Smooth muscle cell (in vitro differentiated cells): ENCODE results near the gene CBR4. TPM values are rescaled to one million over a fixed set of nuclear protein-coding genes. Genes with fewer than 3 reads are reported as not detected.
A peak's percentile ranks its signal among the peaks of the same experiment; 100 is the strongest.

ENCODE experiments used
- DNase-seq: peaks from one replicate; lab custom pipeline; 2025; ENCODE audit not compliant: unreplicated experiment; lab: John Stamatoyannopoulos, UW
- H2AFZ ChIP-seq: fragments of 200-600 bp; sonication (generic); 2 replicates; pipeline ENCODE4 v1.6.0; 2016; ENCODE audit warnings: antibody characterized with exemption, low read depth, mild to moderate bottlenecking
- H3F3A ChIP-seq: fragments of 200-600 bp; sonication (generic); 2 replicates; pipeline ENCODE4 v1.6.0; 2017; ENCODE audit warnings: antibody characterized with exemption, low read depth
- H3K27ac ChIP-seq: fragments of 200-600 bp; sonication (generic); 2 replicates; pipeline ENCODE4 v1.5.1; 2016; ENCODE audit warnings: low read depth, mild to moderate bottlenecking
- H3K27me3 ChIP-seq: fragments of 200-600 bp; sonication (generic); 2 replicates; pipeline ENCODE4 v1.6.1; 2016; ENCODE audit warnings: low read depth, mild to moderate bottlenecking
- H3K36me3 ChIP-seq: fragments of 200-600 bp; sonication (generic); 2 replicates; pipeline ENCODE4 v1.5.1; 2016; ENCODE audit warnings: low read depth
- H3K4me1 ChIP-seq: fragments of 200-600 bp; sonication (generic); 2 replicates; pipeline ENCODE4 v1.5.1; 2016; ENCODE audit warnings: low read depth
- H3K4me2 ChIP-seq: fragments of 200-600 bp; sonication (generic); 2 replicates; pipeline ENCODE4 v1.6.0; 2016; ENCODE audit warnings: mild to moderate bottlenecking
- H3K4me3 ChIP-seq: fragments of 200-600 bp; sonication (generic); 2 replicates; pipeline ENCODE4 v1.5.1; 2016; ENCODE audit warnings: mild to moderate bottlenecking
- H3K79me2 ChIP-seq: fragments of 200-600 bp; sonication (generic); 2 replicates; pipeline ENCODE4 v1.6.0; 2016; ENCODE audit warnings: low read depth, mild to moderate bottlenecking
- H3K9ac ChIP-seq: fragments of 200-600 bp; sonication (generic); 2 replicates; pipeline ENCODE4 v1.6.0; 2016; ENCODE audit warnings: low read depth
- H3K9me3 ChIP-seq: fragments of 200-600 bp; sonication (generic); replicated peaks from 2 replicates; pipeline ENCODE4 v1.5.1; 2016; ENCODE audit warnings: low read depth
- H4K20me1 ChIP-seq: fragments of 200-600 bp; sonication (generic); 2 replicates; pipeline ENCODE4 v1.6.0; 2016; ENCODE audit warnings: low read depth
- WGBS: methylation state at CpG from one replicate; pipeline ENCODE4 v1.1.7; 2016; ENCODE audit warnings: low lambda C conversion rate; 5-methylcytosine and 5-hydroxymethylcytosine counted together
- polyA plus RNA-seq: library from polyadenylated mRNA; unstranded; fragments of >200 nt; fragmentation: Nextera tagmentation; extraction: Ambion mirVana; gene quantifications from 2 replicates; pipeline ENCODE4 v1.2.1, GENCODE V29; 2016
- small RNA-seq: library from RNA; depleted of rRNA; stranded (forward); fragments of <200 nt; gene quantifications from one replicate; pipeline ENCODE3, GENCODE V24; 2014
- total RNA-seq: library from RNA; depleted of rRNA; stranded (reverse); fragments of >200 nt; gene quantifications from 2 replicates; pipeline ENCODE4 v1.2.3, GENCODE V29; 2014
- TF ChIP-seq, protein P1 (sequence below): fragments of 200-600 bp; sonication (generic); IDR thresholded peaks from 2 replicates; pipeline ENCODE4 v1.5.1; 2017; ENCODE audit warnings: borderline replicate concordance, mild to moderate bottlenecking, antibody characterized with exemption; ENCODE audit not compliant: insufficient read depth, poor library complexity, severe bottlenecking

The CBR4 gene
- total and polyA plus RNA-seq, 2 experiments from 2014 or later = 7.6 to 14.5 TPM

DNA sequence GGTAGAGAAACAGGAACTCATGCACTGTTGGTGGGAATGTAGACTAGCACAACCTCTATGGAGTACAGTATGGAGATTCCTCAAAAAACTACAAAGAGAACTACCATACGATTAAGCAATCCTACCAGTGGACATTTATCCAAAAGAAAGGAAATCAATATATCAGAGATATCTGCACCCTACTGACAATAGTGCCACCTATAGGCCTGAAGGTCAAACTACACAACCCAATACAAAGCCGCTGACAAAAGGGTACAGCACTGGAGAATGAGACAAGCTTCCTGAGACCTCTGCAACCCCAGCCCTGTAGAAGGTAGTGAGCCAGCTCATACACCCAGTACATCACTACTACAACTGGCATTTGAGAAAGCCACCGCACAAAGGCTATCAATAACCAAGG lies 67.1 kb downstream of the CBR4 start:
- Histone ChIP-seq H3K9me3 (peaks cover 4% of the 10 kb centered on the region), H3K4me3 (no peak overlapping the region), H4K20me1 (no peaks in the 10 kb centered on the region), H3K27ac (no peak overlapping the region), H3K27me3 (no peaks in the 10 kb centered on the region), H3K36me3 (no peaks in the 10 kb centered on the region), H2AFZ (no peak overlapping the region), H3K79me2 (no peaks in the 10 kb centered on the region), H3F3A (no peaks in the 10 kb centered on the region), H3K9ac (no peak overlapping the region), H3K4me2 (no peak overlapping the region), H3K4me1 (no peaks in the 10 kb centered on the region)
- no peak for DNase-seq
- TF ChIP-seq, protein P1, sequence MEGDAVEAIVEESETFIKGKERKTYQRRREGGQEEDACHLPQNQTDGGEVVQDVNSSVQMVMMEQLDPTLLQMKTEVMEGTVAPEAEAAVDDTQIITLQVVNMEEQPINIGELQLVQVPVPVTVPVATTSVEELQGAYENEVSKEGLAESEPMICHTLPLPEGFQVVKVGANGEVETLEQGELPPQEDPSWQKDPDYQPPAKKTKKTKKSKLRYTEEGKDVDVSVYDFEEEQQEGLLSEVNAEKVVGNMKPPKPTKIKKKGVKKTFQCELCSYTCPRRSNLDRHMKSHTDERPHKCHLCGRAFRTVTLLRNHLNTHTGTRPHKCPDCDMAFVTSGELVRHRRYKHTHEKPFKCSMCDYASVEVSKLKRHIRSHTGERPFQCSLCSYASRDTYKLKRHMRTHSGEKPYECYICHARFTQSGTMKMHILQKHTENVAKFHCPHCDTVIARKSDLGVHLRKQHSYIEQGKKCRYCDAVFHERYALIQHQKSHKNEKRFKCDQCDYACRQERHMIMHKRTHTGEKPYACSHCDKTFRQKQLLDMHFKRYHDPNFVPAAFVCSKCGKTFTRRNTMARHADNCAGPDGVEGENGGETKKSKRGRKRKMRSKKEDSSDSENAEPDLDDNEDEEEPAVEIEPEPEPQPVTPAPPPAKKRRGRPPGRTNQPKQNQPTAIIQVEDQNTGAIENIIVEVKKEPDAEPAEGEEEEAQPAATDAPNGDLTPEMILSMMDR = peak; percentile 52
- 60% methylated on average over 3 of the region's 3 CpGs for WGBS

Small RNA genes within 50 kb of the gene (small RNA-seq; reads per million reads assigned to genes)
- gene RNY4P17 = 4.3 reads per million, percentile 60 among the genes with 10 or more reads in this experiment
